Measurements from ENCODE around the gene USP9X. TPM values are rescaled to one million over a fixed set of nuclear protein-coding genes. Genes with fewer than 3 reads are reported as not detected.

The USP9X gene
- polyA plus RNA-seq, 1 of the 3 experiments (the other 2 are of a cell fraction) = 13.2 TPM

DNA sequence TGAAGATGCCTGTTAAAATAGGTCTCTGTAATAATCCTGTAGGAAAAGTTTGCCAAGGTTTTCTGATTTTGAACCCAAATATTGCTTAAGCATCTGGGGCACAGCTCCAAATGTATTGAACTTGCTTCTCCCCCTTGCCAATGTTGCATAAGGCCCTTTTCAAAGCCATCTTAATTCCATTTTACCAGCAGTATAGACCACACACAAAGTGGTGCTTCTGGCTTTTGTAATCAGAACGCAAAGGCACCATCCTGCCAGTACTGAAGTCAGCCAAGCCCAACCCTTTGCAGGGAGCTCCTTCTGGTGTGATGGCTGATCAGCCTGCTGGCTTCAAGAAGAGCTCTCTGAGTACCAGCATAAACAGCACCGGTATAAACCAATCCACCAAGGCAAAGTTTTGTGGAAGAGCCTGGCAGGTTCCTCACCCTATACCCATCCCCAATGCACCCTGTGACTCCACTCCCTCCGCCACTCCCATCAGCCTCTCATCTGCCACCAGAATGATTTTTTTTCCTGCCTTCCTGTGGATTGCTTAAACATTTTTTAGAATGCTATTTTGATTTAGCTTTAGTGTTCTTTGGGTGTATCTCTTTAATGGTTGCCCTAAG lies 39.2 kb upstream of the USP9X start (continued):
- TF ChIP-seq RAD21 (IDR thresholded peaks at IDR 0.05; ENCODE audit: low read length) = no peak

DNA sequence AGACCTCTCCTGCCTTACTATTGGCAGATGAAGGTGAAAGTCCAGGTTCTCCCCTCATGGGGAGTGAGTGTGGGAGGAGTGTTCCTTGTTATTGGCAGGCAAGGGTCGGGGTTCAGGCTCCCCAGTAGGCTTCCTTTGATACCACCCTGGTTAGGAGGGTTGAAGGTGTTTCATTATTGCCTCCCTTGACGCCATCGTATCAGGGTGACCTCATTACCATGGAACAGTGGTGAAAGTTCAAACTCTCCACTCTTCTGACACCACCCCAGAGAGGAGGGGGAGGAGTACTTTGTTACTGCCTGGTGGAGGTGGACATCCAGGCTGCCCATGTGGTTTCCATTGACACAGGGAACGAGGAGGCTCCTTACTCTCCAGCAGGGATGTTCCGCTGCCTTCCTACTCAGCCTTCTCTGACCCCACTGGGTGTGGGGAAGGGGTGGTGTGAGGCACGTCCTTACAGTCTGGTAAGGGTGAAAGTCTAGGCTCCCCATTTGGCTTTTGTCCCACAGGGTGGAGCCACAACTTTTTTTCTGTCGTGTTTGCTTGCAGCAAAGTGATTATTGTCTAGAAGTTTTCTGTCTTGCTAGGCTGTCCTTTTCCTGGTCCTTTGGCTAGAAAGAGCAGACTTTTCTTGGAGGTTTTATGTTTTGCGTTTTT lies 37.2 kb upstream of the USP9X start:
- Histone ChIP-seq H3K9ac (no peak overlapping the region), H3K36me3 (replicated peaks in 1 of 2; ENCODE audit: control insufficient read depth in 1 of 2, insufficient read depth in 2 of 2, low read length in 1 of 2) (no peaks in the 10 kb centered on the region), H4K20me1 (ENCODE audit: insufficient read depth) (no peaks in the 10 kb centered on the region), H3K4me2 (no peak overlapping the region), H3K9me3 (no peaks in the 10 kb centered on the region), H3K4me1 (ENCODE audit: control insufficient read depth in 1 of 2, insufficient read depth in 2 of 2, low read depth in 1 of 2, low read length in 1 of 2) (no peaks in the 10 kb centered on the region), H3K79me2 (ENCODE audit: insufficient read depth) (no peaks in the 10 kb centered on the region), H3F3A (replicated peaks; ENCODE audit: insufficient read depth) (no peaks in the 10 kb centered on the region), H3K27me3 (ENCODE audit: insufficient read depth) (peaks cover 11% of the 10 kb centered on the region; the same call in 1 of the 2 replicates), H3K27ac (ENCODE audit: low read depth in 2 of 2, low read length in 1 of 2) (no peak overlapping the region), H3K4me3 (ENCODE audit: low read depth in 2 of 2, low read length in 1 of 2) (no peak overlapping the region), H3K9me2 (no peaks in the 10 kb centered on the region), H2AFZ (ENCODE audit: low read depth) (no peak overlapping the region)
- ChIA-PET POLR2A (no interaction called here), CTCF (no interaction called here)
- WGBS (ENCODE audit: low lambda C conversion rate) = 49% methylated on average over 6 of the region's 8 CpGs
- DNase-seq = no peak
- no peak for TF ChIP-seq RCOR1 (IDR thresholded peaks at IDR 0.05; ENCODE audit: low read length)
- TF ChIP-seq TEAD4 (IDR thresholded peaks at IDR 0.05; ENCODE audit: borderline replicate concordance, insufficient read depth) = no peak
- TF ChIP-seq RFX5 (IDR thresholded peaks at IDR 0.05; ENCODE audit: low read length) = no peak
- no peak for TF ChIP-seq FOXJ3 (CRISPR knock-in tag; IDR thresholded peaks at IDR 0.05)
- no peak for TF ChIP-seq YY1 (IDR thresholded peaks at IDR 0.05; ENCODE audit: low read depth)
- TF ChIP-seq TCF12 (IDR thresholded peaks at IDR 0.05) = no peak

DNA sequence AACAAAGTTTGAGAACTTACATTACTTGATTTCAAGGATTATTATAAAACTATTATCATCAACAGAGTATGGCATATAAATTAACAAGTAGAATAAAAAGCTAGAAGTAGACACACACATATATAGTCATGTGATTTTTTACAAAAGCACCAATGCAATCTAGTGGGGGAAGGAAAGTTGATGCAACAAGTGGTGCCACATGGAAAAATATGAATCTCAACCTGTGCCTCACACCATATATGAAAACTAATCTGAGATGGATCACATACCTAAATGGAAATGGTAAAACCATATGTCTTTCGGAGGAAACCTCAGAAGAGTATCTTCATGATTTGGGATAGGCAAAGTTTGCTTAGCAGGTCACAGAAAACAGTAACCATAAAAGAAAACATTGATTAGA lies 34.9 kb upstream of the USP9X start:
- H3K36me3 ChIP-seq (replicated peaks in 1 of 2; ENCODE audit: control insufficient read depth in 1 of 2, insufficient read depth in 2 of 2, low read length in 1 of 2) = no peaks in the 10 kb centered on the region
- no peaks in the 10 kb centered on the region for H3K9me2 ChIP-seq
- no peaks in the 10 kb centered on the region for H4K20me1 ChIP-seq (ENCODE audit: insufficient read depth)
- TF ChIP-seq MXI1 (IDR thresholded peaks at IDR 0.05; ENCODE audit: low read depth, low read length) (no peak), TEAD4 (IDR thresholded peaks at IDR 0.05; ENCODE audit: borderline replicate concordance, insufficient read depth) (no peak), RXRA (IDR thresholded peaks at IDR 0.05; ENCODE audit: borderline replicate concordance, low read depth) (no peak), NFIC (IDR thresholded peaks at IDR 0.05; ENCODE audit: borderline replicate concordance) (no peak), CTCF (IDR thresholded peaks at IDR 0.05) (no peak)
- TF ChIP-seq, protein P1, sequence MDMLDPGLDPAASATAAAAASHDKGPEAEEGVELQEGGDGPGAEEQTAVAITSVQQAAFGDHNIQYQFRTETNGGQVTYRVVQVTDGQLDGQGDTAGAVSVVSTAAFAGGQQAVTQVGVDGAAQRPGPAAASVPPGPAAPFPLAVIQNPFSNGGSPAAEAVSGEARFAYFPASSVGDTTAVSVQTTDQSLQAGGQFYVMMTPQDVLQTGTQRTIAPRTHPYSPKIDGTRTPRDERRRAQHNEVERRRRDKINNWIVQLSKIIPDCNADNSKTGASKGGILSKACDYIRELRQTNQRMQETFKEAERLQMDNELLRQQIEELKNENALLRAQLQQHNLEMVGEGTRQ (IDR thresholded peaks at IDR 0.05; ENCODE audit: borderline replicate concordance, low read depth, low read length) = no peak
- TF ChIP-seq, protein P2, sequence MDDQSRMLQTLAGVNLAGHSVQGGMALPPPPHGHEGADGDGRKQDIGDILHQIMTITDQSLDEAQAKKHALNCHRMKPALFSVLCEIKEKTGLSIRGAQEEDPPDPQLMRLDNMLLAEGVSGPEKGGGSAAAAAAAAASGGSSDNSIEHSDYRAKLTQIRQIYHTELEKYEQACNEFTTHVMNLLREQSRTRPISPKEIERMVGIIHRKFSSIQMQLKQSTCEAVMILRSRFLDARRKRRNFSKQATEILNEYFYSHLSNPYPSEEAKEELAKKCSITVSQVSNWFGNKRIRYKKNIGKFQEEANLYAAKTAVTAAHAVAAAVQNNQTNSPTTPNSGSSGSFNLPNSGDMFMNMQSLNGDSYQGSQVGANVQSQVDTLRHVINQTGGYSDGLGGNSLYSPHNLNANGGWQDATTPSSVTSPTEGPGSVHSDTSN (IDR thresholded peaks at IDR 0.05) = no peak
- TF ChIP-seq, protein P3, sequence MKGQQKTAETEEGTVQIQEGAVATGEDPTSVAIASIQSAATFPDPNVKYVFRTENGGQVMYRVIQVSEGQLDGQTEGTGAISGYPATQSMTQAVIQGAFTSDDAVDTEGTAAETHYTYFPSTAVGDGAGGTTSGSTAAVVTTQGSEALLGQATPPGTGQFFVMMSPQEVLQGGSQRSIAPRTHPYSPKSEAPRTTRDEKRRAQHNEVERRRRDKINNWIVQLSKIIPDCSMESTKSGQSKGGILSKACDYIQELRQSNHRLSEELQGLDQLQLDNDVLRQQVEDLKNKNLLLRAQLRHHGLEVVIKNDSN (IDR thresholded peaks at IDR 0.05; ENCODE audit: borderline replicate concordance, low read depth) = no peak
- H3K27me3 ChIP-seq (ENCODE audit: insufficient read depth) = peaks cover 11% of the 10 kb centered on the region; the same call in 1 of the 2 replicates
- DNase-seq = no peak
- no peak overlapping the region for H3K9ac ChIP-seq
- no peaks in the 10 kb centered on the region for H3K9me3 ChIP-seq
- no peaks in the 10 kb centered on the region for H3K79me2 ChIP-seq (ENCODE audit: insufficient read depth)
- no peak overlapping the region for H3K4me3 ChIP-seq (ENCODE audit: low read depth in 2 of 2, low read length in 1 of 2)
- 50% methylated on average over 1 of the region's 1 CpG for WGBS (ENCODE audit: low lambda C conversion rate)
- CTCF ChIA-PET = no interaction called here
- H3K4me1 ChIP-seq (ENCODE audit: control insufficient read depth in 1 of 2, insufficient read depth in 2 of 2, low read depth in 1 of 2, low read length in 1 of 2) = no peaks in the 10 kb centered on the region
- no peak overlapping the region for H3K27ac ChIP-seq (ENCODE audit: low read depth in 2 of 2, low read length in 1 of 2)
- no peaks in the 10 kb centered on the region for H3F3A ChIP-seq (replicated peaks; ENCODE audit: insufficient read depth)
- POLR2A ChIA-PET = no interaction called here
- H3K4me2 ChIP-seq = no peak overlapping the region
- no peak overlapping the region for H2AFZ ChIP-seq (ENCODE audit: low read depth)

Data from SK-N-SH (cell line).